SIG-M5 (cell line): Measurements from ENCODE around the gene MFSD6L.

Source experiments
- DNase-seq: peaks from one replicate; lab custom pipeline; 2025; lab: John Stamatoyannopoulos, UW

MFSD6L gene

GRCh38 chr17:8798846-8799569 lies at the start of gene MFSD6L:
Gene MFSD6L (minus strand): TSS chr17:8799365. CDS start chr17:8799120, 245 bp downstream.
- DNase-seq, result no peak

DNA sequence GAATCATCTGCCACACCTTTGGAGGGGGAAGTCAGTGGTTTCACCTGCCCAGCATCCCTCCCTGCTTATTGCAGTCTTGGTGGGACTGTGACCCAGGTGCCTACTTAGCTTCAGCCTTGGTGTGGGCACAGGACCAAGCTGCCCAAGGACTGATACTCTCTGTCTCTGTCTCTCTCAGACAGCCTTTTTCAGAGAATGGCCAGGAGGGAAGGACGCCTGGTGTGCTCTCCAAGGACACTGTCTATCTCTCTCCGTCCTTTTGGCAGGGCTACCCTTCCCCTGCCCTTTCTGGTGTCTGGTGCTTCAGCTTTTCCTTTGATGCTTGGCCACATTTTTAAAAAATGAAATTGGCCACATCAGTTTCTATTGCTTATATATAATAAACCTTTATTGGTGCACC lies 48.7 kb upstream of the MFSD6L start:
- no peak for DNase-seq

DNA sequence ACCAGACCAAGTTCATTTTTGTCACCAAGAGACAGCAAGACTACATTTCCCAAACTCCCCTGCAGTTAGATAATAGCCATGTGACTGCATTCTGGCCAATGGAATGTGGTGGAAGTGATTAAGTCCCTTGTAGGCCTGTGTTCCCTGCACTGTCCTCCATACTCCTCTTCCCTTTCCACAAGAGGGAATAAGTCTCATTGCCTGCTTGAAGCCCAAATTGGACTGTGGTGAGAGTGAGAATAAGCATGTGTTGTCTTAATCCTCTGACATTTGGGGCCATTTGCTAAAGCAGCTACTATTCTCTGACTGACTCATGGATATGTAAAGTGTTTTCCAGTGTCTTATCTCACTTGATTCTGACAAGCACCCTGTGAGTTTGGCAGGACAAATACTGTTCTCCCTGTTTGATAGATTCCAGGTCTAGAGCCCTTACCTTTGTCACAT lies 47.6 kb upstream of the MFSD6L start:
- DNase-seq, result no peak

DNA sequence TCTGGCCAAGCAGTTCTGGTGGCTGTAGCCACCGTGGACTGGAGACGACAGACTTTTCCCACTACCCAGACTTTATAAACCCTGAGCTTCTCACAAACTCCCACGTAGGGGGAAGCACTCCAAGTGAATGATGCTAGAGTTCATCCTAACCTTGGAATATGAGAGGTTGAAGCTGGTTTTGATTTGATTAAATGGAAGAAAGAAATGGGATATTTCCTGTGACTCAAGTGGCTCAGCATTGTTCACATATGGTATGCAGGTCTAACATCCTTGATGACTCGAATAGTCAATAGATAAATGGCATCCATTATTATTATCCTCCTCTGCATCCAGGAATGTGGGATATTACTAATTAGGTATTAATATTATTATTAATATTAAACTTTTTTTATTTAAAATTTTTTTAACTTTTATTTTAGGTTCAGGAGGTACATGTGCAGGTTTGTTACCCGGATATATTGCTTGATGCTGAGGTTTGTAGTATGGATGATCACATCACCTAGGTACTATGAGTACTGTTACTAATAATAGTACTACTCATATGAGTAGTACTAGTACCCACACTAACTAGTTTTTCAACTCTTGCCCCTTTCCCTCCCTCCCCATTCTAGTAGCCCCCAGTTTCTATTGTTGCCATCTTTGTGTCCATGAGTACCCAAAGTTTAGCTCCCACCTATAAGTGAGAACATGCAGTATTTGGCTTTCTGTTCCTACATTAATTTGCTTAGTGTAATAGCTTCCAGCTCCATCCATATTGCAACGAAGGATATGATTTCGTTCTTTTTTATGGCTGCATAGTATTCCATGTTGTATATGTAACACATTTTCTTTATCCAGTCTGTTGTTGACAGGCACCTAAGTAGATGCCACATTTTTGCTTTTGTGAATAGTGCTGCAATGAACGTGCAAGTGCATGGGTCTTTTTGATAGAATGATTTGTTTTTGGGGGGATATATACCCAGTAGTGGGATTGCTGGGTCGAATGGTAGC lies 45.4 kb upstream of the MFSD6L start:
- DNase-seq, result no peak

GRCh38 chr17:8843344-8843743 lies 44.2 kb upstream of the MFSD6L start:
- no peak for DNase-seq

- no peak for DNase-seq
These were observed 42.7 kb upstream of the MFSD6L start for GRCh38 chr17:8841844-8842243.

DNA sequence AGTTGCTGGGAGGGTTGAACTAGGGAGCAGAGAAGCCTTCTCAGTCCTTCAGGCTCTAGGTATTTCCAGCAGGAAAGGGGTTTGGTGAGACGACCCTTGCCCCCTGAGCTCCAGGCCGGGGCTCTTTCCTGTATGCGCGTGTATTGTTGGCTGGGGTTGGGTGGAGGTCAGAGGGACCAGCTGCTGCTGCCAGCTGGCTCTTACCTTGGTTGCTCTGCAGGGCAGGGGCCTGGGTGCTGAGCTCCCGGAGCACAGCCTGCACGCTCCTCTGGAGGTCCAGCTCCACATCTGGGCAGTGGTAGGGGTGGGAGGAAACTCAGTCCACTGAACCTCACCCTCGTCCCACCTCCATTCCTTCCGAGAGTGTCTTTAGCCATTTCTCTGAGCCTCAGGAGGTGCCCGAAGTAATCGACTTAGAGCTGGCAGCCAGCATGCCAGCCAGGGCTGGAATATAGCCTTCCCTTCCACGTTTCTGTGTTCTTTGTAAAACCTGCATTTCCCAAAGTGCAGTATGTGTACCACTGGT lies 40.3 kb upstream of the MFSD6L start:
- DNase-seq, result no peak

DNA sequence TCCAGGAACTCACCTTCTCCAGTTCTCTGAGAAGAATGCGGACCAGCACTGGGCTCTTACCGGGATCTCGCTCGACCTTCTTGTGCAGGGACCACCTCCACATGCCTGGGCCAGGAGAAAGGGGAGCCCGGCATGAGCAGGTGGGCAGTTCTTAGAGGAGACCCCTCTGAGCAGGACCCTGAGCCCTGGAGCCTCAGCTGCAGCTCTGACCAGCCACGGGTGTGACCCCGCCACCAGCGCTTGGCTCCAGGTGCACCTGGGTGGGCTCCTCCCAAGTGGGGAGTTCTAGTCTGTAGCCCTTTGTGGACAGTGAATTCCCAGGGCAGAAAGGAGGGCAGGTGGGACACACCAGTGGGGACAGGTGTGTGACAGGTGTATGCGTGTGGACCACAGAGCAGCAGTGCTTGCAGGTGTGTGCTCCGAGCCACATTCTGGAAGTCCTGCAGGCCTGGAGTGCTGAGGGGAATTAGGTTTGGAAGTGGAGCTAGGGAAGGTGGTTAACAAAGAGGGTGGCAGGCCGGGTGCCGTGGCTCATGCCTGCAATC lies 39.5 kb upstream of the MFSD6L start:
- no peak for DNase-seq

GRCh38 chr17:8837563-8838075 lies 38.5 kb upstream of the MFSD6L start:
- DNase-seq, result no peak

DNA sequence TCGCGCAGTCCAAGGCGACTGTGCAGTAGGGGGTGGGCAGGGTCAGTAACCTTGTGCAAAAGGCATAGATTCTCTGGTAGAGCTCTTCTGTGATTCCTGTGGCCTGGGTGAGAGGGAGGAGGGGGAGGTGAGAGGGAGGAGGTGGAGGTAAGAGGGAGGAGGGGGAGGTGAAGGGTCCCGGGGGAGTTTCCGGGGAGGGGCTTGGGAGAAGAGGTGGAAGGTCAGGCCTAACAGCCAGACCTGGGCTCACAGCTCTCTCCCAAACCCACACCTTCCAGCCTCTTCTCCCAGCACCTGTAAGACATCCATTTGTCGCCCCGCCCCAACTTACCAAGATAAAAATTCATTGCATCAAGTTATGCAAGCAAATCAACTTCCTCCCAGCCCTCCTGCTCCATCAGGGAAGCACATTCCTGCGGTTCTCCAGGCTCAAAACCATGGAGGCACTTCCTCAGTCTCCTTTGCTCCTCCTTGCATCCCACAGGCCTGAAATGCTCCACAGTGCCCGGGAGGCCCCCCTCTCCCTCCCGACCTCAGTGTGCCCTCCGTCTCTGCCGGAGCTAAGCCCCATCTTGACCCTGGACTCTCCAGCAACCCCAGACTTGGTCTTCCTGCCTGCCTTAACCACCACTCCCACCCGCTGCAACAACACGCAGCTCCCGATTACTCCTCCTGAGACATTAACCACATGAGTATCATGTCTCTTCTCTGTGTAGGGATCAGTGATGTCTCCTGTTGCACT lies 37.8 kb upstream of the MFSD6L start:
- DNase-seq, result no peak

DNA sequence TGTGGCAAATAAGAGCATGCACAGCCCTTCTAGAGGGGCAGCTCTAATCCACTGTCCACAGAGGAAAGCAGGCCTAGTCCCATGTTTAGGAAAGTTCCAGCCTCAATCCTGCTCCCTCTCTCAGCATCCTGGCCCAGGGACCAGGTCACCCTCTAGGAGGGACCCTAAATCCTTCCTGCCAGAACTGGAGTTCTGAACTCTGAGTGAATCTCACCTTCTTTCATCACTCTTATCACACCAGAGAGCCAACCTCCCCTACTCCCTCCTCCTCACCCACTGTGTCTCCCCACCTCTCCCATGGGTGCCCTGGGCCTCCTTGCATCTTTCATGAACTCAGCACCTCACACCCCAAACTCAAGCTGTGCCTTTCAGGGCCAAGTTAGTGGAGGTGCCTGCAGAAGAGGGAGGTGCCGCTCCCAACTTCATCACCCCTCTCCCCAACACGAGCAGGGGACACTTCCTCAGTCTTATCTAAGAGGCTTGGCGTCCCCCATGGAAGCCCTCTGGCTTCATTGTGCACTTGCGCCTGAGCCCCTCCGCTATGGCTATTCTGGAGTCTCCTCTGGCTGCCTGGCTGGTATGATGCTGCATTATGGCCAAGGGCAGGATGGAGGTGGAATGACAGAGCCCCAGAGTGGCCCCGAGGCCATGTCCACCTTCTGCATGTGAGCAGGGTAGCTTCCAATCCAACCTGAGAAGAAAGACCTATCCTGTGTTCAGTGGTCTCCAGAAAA lies 36.6 kb upstream of the MFSD6L start:
- no peak for DNase-seq

GRCh38 chr17:8835106-8835505 lies 35.9 kb upstream of the MFSD6L start:
- no peak for DNase-seq

GRCh38 chr17:8832711-8833352 lies 33.7 kb upstream of the MFSD6L start:
- no peak for DNase-seq

DNA sequence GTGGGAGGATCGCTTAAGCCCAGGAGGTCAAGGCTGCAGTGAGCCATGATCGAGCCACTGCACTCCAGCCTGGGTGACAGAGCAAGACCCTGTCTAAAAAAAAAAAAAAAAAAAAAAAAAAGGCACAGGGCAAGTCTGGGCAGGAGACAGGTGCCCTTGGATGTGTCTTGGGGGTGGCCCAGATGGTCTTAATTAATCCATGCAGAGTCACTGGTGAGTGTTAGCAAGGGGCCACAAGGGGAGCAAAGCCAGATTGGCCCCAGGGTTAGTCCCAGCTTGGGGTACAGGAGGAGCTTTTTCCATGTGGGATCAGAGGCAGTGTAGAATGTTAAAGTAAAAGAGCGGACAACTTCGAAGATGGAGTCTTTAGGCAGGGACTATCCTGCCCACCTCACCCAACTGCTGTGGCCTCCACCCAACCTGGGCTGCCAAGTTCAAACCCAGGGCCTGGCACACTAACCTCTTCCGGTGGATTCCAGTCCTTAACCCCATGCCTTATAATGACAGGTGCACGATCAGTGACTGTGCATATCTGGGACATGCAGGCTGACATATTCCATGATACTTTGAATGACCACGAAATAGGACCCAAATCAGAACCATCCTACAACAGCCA lies 32.2 kb upstream of the MFSD6L start:
- no peak for DNase-seq

DNA sequence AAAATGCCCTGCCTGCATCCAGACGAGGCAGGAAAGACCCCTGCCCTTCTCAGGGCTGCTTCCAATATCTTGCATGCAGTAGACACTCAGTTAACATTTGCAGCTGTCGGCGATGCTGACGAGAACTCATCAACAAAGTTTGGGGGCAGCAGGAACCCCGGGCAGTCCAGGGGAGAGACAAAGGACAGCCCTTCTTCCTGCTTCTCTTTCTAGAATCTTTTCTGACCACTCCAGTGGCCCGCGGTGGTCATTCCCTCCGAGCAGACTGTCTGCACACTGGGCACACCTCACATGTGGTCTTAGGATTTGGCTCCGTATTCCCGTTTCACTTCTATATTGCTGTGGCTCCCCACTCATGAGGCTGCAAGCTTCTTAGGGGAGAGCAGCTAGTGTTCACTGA lies 31.0 kb upstream of the MFSD6L start:
- DNase-seq, result no peak

DNA sequence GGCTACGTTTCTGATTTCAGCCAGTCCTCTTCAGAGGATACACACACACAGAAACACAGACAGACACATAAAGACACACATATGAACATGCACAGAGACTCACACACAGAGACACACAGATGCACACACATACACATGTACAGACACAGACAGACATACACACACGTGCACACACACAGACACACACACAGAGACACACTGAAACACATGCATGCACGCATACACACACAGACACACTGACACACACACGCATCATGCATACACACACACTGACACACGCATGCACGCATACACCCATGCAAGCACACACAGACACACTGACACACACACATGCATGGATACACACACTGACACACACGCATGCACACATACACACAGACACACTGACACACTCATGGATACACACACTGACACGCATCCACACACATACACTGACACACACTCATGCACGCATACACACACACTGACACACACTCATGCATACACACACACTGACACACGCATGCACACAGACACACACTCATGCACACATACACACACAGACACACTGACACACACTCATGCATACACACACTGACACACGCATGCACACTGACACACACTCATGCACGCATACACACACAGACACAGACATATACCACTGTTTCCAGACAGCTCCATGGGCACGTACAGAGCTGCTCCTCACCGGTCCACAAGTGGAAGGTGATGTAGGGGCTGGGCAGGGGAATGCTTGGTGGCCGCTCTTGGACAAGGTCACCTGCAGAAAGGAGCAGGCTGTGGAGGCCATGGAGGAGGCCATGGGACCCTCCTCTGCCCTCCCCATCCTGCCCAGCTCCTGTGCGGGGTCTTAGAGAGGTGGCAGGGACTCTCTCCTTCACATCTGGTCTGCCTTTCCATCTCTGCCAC lies 30.1 kb upstream of the MFSD6L start:
- no peak for DNase-seq

DNA sequence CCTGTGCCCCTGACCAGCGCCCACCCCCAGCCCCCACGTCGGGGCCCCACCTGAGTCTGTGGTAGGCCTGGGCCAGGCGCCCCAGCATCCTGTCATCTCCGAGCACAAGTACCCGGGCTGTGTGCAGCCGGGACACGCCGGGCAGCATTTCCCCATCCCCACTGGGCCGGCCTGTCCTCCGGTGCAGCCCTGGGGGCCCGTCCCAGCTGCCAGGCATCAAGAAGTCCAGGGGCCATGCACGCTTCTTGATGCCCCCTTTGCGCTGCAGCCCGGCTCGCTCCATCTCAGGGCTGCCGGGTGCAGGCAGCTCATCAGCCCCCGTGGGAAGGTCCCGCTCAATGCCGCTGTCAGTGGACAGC lies 29.3 kb upstream of the MFSD6L start:
- DNase-seq, result no peak

- no peak for DNase-seq
These were observed 27.8 kb upstream of the MFSD6L start for GRCh38 chr17:8826808-8827435.
